HEK293T (cell line): Measurements from ENCODE around the gene EHBP1L1.
A peak's percentile ranks its signal among the peaks of the same experiment; 100 is the strongest.
"Not testable (repeated sequence)": the region's sequence is repeated elsewhere in the genome, so short reads cannot be mapped to it uniquely, and the experiment has no call there.

ENCODE experiments used
- CTCF ChIA-PET: fragments of 350-600 bp; formaldehyde crosslinking; extraction: SDS; loops from one replicate; lab custom pipeline; 2021; ENCODE audit warnings: antibody characterized with exemption, inconsistent platforms; lab: Yijun Ruan, JAX
- POLR2A ChIA-PET: fragments of 350-600 bp; formaldehyde crosslinking; extraction: SDS; loops from one replicate; lab custom pipeline; 2020; ENCODE audit warnings: antibody characterized with exemption, inconsistent platforms; lab: Yijun Ruan, JAX
- DNase-seq: peaks from one replicate; pipeline ENCODE4 v3.0.0; 2012; ENCODE audit warnings: mixed read lengths; ENCODE audit errors: extremely low spot score
- ARNT ChIP-seq: fragments of 450-650 bp; IDR thresholded peaks from 2 replicates; pipeline ENCODE4 v1.6.1; 2017; ENCODE audit warnings: mild to moderate bottlenecking
- BHLHE40 ChIP-seq: fragments of 450-650 bp; IDR thresholded peaks from 2 replicates; pipeline ENCODE4 v1.6.1; 2016; ENCODE audit warnings: mild to moderate bottlenecking, moderate library complexity, borderline replicate concordance
- CTBP1 ChIP-seq: fragments of 450-650 bp; IDR thresholded peaks from 2 replicates; pipeline ENCODE4 v1.6.1; 2016; ENCODE audit warnings: borderline replicate concordance
- ELF4 ChIP-seq: fragments of 450-650 bp; IDR thresholded peaks from 2 replicates; pipeline ENCODE4 v1.6.1; 2017; ENCODE audit warnings: antibody characterized with exemption
- FOXA1 ChIP-seq: fragments of 450-650 bp; IDR thresholded peaks from 2 replicates; pipeline ENCODE4 v1.6.1; 2016; ENCODE audit warnings: mild to moderate bottlenecking
- FOXK2 ChIP-seq: fragments of 450-650 bp; IDR thresholded peaks from 2 replicates; pipeline ENCODE4 v1.6.1; 2016; ENCODE audit warnings: mild to moderate bottlenecking
- FOXM1 ChIP-seq: fragments of 450-650 bp; IDR thresholded peaks from 2 replicates; pipeline ENCODE4 v1.6.1; 2017; ENCODE audit warnings: mild to moderate bottlenecking, borderline replicate concordance
- HDGF ChIP-seq: fragments of 450-650 bp; IDR thresholded peaks from 2 replicates; pipeline ENCODE4 v1.6.1; 2017; ENCODE audit warnings: antibody characterized with exemption, borderline replicate concordance
- L3MBTL2 ChIP-seq: fragments of 450-650 bp; conservative IDR thresholded peaks from 2 replicates; pipeline ENCODE4 v1.6.1; 2016; ENCODE audit warnings: mild to moderate bottlenecking
- LEF1 ChIP-seq: fragments of 450-650 bp; IDR thresholded peaks from 2 replicates; pipeline ENCODE4 v1.6.1; 2017; ENCODE audit warnings: mild to moderate bottlenecking, borderline replicate concordance
- NFRKB ChIP-seq: fragments of 450-650 bp; IDR thresholded peaks from 2 replicates; pipeline ENCODE4 v1.6.1; 2016; ENCODE audit warnings: mild to moderate bottlenecking, moderate library complexity
- PKNOX1 ChIP-seq: fragments of 450-650 bp; IDR thresholded peaks from 2 replicates; pipeline ENCODE4 v1.6.1; 2016
- SP1 ChIP-seq: fragments of 450-650 bp; IDR thresholded peaks from 2 replicates; pipeline ENCODE4 v1.6.1; 2017
- SUZ12 ChIP-seq: fragments of 450-650 bp; IDR thresholded peaks from 2 replicates; pipeline ENCODE4 v1.6.1; 2016; ENCODE audit warnings: mild to moderate bottlenecking
- TARDBP ChIP-seq: fragments of 450-650 bp; IDR thresholded peaks from 2 replicates; pipeline ENCODE4 v1.6.1; 2016
- ZNF384 ChIP-seq: fragments of 450-650 bp; IDR thresholded peaks from 2 replicates; pipeline ENCODE4 v1.6.1; 2016

The EHBP1L1 gene

GRCh38 chr11:65634440-65634839, 58.6 kb downstream of the EHBP1L1 start:
- TF ChIP-seq BHLHE40: no peak
- no peak for TF ChIP-seq CTBP1
- no peak for TF ChIP-seq SP1
- TF ChIP-seq FOXM1: no peak
- TF ChIP-seq NFRKB: no peak
- no peak for TF ChIP-seq L3MBTL2
- no peak for TF ChIP-seq SUZ12
- no peak for TF ChIP-seq TARDBP
- no peak for TF ChIP-seq ARNT
- TF ChIP-seq ELF4: no peak
- no peak for TF ChIP-seq FOXA1
- TF ChIP-seq LEF1: no peak
- no peak for TF ChIP-seq FOXK2
- no peak for TF ChIP-seq HDGF
- TF ChIP-seq ZNF384: no peak
- no peak for TF ChIP-seq PKNOX1
- no peak for DNase-seq
- CTCF ChIA-PET: no interaction called here
- POLR2A ChIA-PET: no interaction called here

GRCh38 chr11:65634905-65635731, 59.3 kb downstream of the EHBP1L1 start:
- CTCF ChIA-PET: no interaction called here
- DNase-seq: no peak
- POLR2A ChIA-PET: no interaction called here
- TF ChIP-seq L3MBTL2 (no peak), FOXA1 (no peak)

GRCh38 chr11:65636108-65637031, 60.5 kb downstream of the EHBP1L1 start:
- POLR2A ChIA-PET: no interaction called here
- CTCF ChIA-PET: no interaction called here
- TF ChIP-seq LEF1 (no peak), NFRKB (no peak), TARDBP (no peak), CTBP1 (no peak), BHLHE40 (no peak), SP1 (no peak), ELF4 (no peak), FOXK2 (no peak), FOXM1 (no peak), ZNF384 (no peak), PKNOX1 (no peak), L3MBTL2 (no peak), HDGF (no peak), ARNT (no peak), FOXA1 (no peak), SUZ12 (no peak)

GRCh38 chr11:65637032-65637557, 61.2 kb downstream of the EHBP1L1 start:
- no peak for TF ChIP-seq PKNOX1
- TF ChIP-seq ZNF384: no peak
- TF ChIP-seq L3MBTL2: no peak
- no peak for TF ChIP-seq FOXM1
- no peak for TF ChIP-seq CTBP1
- TF ChIP-seq TARDBP: no peak
- TF ChIP-seq FOXK2: no peak
- no peak for DNase-seq
- ChIA-PET CTCF (interaction anchor here (0.8 to 1.3 kb wide), 2 partner anchors 11 to 74 kb away, joined by 4 read pairs; partner anchors contain the start of gene KAT5), POLR2A (interaction anchor here (0.6 to 2.0 kb wide), 17 partner anchors 8 to 351 kb away, joined by 3 to 15 read pairs (median 4); partner anchors contain the start of genes KAT5, MALAT1, MAP3K11 and MUS81)

More at GRCh38 chr11:65636108-65637031, 60.5 kb downstream of the EHBP1L1 start:
- no peak for DNase-seq

GRCh38 chr11:65637794-65638419, 62.1 kb downstream of the EHBP1L1 start, which contains the start of gene SIPA1:
SIPA1 (plus strand) TSS chr11:65638101; CDS start chr11:65640922, 2,821 bp downstream.
- ChIA-PET CTCF (interaction anchor here (0.5 to 1.3 kb wide), 7 partner anchors 12 to 641 kb away, joined by 3 to 5 read pairs (median 4); partner anchors contain the start of genes BATF2 and KAT5), POLR2A (interaction anchor here (0.6 to 2.0 kb wide), 23 partner anchors 9 to 350 kb away, joined by 3 to 15 read pairs (median 4); partner anchors contain the start of genes KAT5, MALAT1, MAP3K11 and MUS81)
- no peak for TF ChIP-seq CTBP1
- no peak for TF ChIP-seq LEF1
- TF ChIP-seq TARDBP: no peak
- no peak for TF ChIP-seq NFRKB
- TF ChIP-seq SUZ12: no peak
- no peak for TF ChIP-seq PKNOX1
- no peak for TF ChIP-seq ARNT
- TF ChIP-seq ZNF384: no peak
- no peak for TF ChIP-seq FOXA1
- no peak for TF ChIP-seq BHLHE40
- no peak for TF ChIP-seq FOXM1
- TF ChIP-seq HDGF: no peak
- TF ChIP-seq ELF4: no peak
- no peak for TF ChIP-seq FOXK2
- no peak for TF ChIP-seq SP1
- DNase-seq: peak; percentile 94

- ChIA-PET POLR2A (interaction anchor here (1.4 to 2.0 kb wide), 5 partner anchors 13 to 81 kb away, joined by 5 to 9 read pairs (median 7); partner anchors contain the start of genes KAT5, RELA and RNASEH2C), CTCF (interaction anchor here (1.2 kb wide), 1 partner anchor 13 kb away, joined by 5 read pairs; no protein-coding TSS in a partner anchor)
- DNase-seq: not testable (repeated sequence)
Measured at GRCh38 chr11:65639228-65639597, 63.4 kb downstream of the EHBP1L1 start.
